H1 (cell line): Measurements from ENCODE around the gene WEE1. TPM values are rescaled to one million over a fixed set of nuclear protein-coding genes. Genes with fewer than 3 reads are reported as not detected.
"Not testable (repeated sequence)": the region's sequence is repeated elsewhere in the genome, so short reads cannot be mapped to it uniquely, and the experiment has no call there.

Experiments used
- CTCF ChIA-PET: fragments of 300-600 bp; sonication (Branson Sonifier 250); formaldehyde crosslinking; loops from one replicate; lab custom pipeline; 2021; ENCODE audit not compliant: partially characterized antibody; lab: Charles Lee
- POLR2A ChIA-PET: fragments of 300-600 bp; sonication (Branson Sonifier 250); formaldehyde crosslinking; loops from one replicate; lab custom pipeline; 2021; ENCODE audit warnings: inconsistent platforms; ENCODE audit not compliant: partially characterized antibody; lab: Charles Lee
- DNase-seq, 2 experiments: peaks; one replicate each; pipeline versions ENCODE4 v3.0.0 to v3.0.0-alpha.2; 2010 to 2022; ENCODE audit warnings: low spot score in 2 of 2, low read depth in 1 of 2, mixed read lengths in 1 of 2
- FAIRE-seq: peaks from 2 replicates; lab custom pipeline; 2011; peaks lifted over from hg19 to GRCh38; lab: Jason Lieb, UNC
- H2AFZ ChIP-seq: 2 replicates; pipeline ENCODE4 v1.8.1; 2012; ENCODE audit warnings: low read length, inconsistent platforms
- H2AK5ac ChIP-seq: 2 replicates; pipeline ENCODE4 v1.6.1; 2013; ENCODE audit warnings: low read depth, low read length
- H2BK120ac ChIP-seq: replicated peaks from 2 replicates; pipeline ENCODE3; 2013; ENCODE audit warnings: low read depth, low read length, inconsistent platforms
- H2BK12ac ChIP-seq: 2 replicates; pipeline ENCODE4 v1.6.1; 2013; ENCODE audit warnings: low read depth, low read length
- H2BK15ac ChIP-seq: 2 replicates; pipeline ENCODE4 v1.6.1; 2013; ENCODE audit warnings: low read length
- H2BK20ac ChIP-seq: 2 replicates; pipeline ENCODE4 v1.6.1; 2013; ENCODE audit warnings: low read length
- H2BK5ac ChIP-seq: 2 replicates; pipeline ENCODE4 v1.6.1; 2013; ENCODE audit warnings: low read depth, low read length
- H3K14ac ChIP-seq: 2 replicates; pipeline ENCODE4 v1.6.1; 2013; ENCODE audit warnings: inconsistent platforms; ENCODE audit not compliant: insufficient read length
- H3K18ac ChIP-seq: 2 replicates; pipeline ENCODE4 v1.6.1; 2013; ENCODE audit warnings: low read length; ENCODE audit errors: extremely low read depth
- H3K23ac ChIP-seq: 2 replicates; pipeline ENCODE4 v1.6.1; 2013; ENCODE audit warnings: inconsistent platforms; ENCODE audit not compliant: insufficient read length
- H3K23me2 ChIP-seq: 2 replicates; pipeline ENCODE4 v1.6.1; 2013; ENCODE audit warnings: low read depth, low read length
- H3K27ac ChIP-seq: 2 replicates; pipeline ENCODE4 v1.6.1; 2011; ENCODE audit warnings: low read depth, low read length, inconsistent platforms
- H3K27me3 ChIP-seq, 4 experiments: replicated peaks in 1 of 4; 1 replicate in 1 of 4; 2 replicates in 3 of 4; pipeline versions ENCODE4 v1.6.1 to v1.8.1; 2011 to 2013; ENCODE audit warnings: low read length in 3 of 4, mild to moderate bottlenecking in 3 of 4, inconsistent platforms in 2 of 4, mixed read lengths in 2 of 4, moderate library complexity in 1 of 4; ENCODE audit not compliant: control insufficient read depth in 3 of 4, insufficient read depth in 3 of 4; ENCODE audit errors: extremely low read depth in 1 of 4
- H3K36me3 ChIP-seq, 4 experiments: 2 replicates each; pipeline versions ENCODE4 v1.6.1 to v1.8.1; 2011 to 2013; ENCODE audit warnings: mild to moderate bottlenecking in 4 of 4, low read length in 3 of 4, moderate library complexity in 2 of 4, control low read depth in 1 of 4, inconsistent platforms in 1 of 4; ENCODE audit not compliant: insufficient read depth in 4 of 4, control insufficient read depth in 2 of 4
- H3K4ac ChIP-seq: replicated peaks from 2 replicates; pipeline ENCODE3; 2013; ENCODE audit warnings: low read length, low read depth, mixed read lengths, inconsistent platforms; ENCODE audit not compliant: insufficient read length
- H3K4me1 ChIP-seq, 4 experiments: replicated peaks in 1 of 4; 1 replicate in 1 of 4; 2 replicates in 3 of 4; pipeline versions ENCODE4 v1.6.1 to v1.8.1; 2011 to 2013; ENCODE audit warnings: low read length in 3 of 4, inconsistent platforms in 2 of 4, mixed read lengths in 1 of 4; ENCODE audit not compliant: insufficient read depth in 4 of 4, control insufficient read depth in 3 of 4
- H3K4me2 ChIP-seq, 2 experiments: 2 replicates each; pipeline versions ENCODE4 v1.6.1 to v1.8.1; 2011 to 2013; ENCODE audit warnings: low read depth in 2 of 2, low read length in 2 of 2, control low read depth in 1 of 2, inconsistent platforms in 1 of 2, mild to moderate bottlenecking in 1 of 2; ENCODE audit not compliant: insufficient read depth in 1 of 2
- H3K4me3 ChIP-seq, 4 experiments: fragments of 200-600, 300-600 bp in 1 of 4; sonication (generic), shearing (Covaris generic), sonication (Bioruptor Twin) in 1 of 4; 2 replicates each; pipeline versions ENCODE4 v1.5.1 to v1.8.1; 2011 to 2016; ENCODE audit warnings: low read length in 4 of 4, low read depth in 3 of 4, control low read depth in 2 of 4, inconsistent platforms in 2 of 4, mild to moderate bottlenecking in 2 of 4, mixed read lengths in 1 of 4, moderate library complexity in 1 of 4; ENCODE audit not compliant: insufficient read depth in 2 of 4; ENCODE audit errors: extremely low read depth in 1 of 4
- H3K56ac ChIP-seq: replicated peaks from 2 replicates; pipeline ENCODE3; 2013; ENCODE audit warnings: low read depth, mild to moderate bottlenecking, mixed read lengths, low read length, inconsistent platforms; ENCODE audit not compliant: insufficient read length
- H3K79me1 ChIP-seq: 2 replicates; pipeline ENCODE4 v1.6.1; 2013; ENCODE audit warnings: low read depth, low read length, control low read depth
- H3K79me2 ChIP-seq, 2 experiments: 2 replicates each; pipeline versions ENCODE4 v1.6.1 to v1.8.1; 2012 to 2013; ENCODE audit warnings: low read length in 2 of 2, mild to moderate bottlenecking in 2 of 2, inconsistent platforms in 1 of 2; ENCODE audit not compliant: insufficient read depth in 2 of 2, control insufficient read depth in 1 of 2
- H3K9ac ChIP-seq, 4 experiments: replicated peaks in 1 of 4; 1 replicate in 1 of 4; 2 replicates in 3 of 4; pipeline versions ENCODE4 v1.6.1 to v1.8.1; 2011 to 2013; ENCODE audit warnings: low read depth in 3 of 4, low read length in 3 of 4, control low read depth in 2 of 4, mild to moderate bottlenecking in 2 of 4, moderate library complexity in 2 of 4, inconsistent platforms in 1 of 4; ENCODE audit errors: extremely low read depth in 1 of 4
- H3K9me3 ChIP-seq, 2 experiments: 2 replicates each; pipeline versions ENCODE4 v1.6.1 to v1.8.1; 2012 to 2013; ENCODE audit warnings: mild to moderate bottlenecking in 2 of 2, moderate library complexity in 2 of 2, control low read depth in 1 of 2, inconsistent platforms in 1 of 2, low read depth in 1 of 2, low read length in 1 of 2, mixed read lengths in 1 of 2; ENCODE audit not compliant: insufficient read depth in 2 of 2
- H4K20me1 ChIP-seq, 2 experiments: replicated peaks in 1 of 2; 2 replicates each; pipeline versions ENCODE3 to v1.8.1; 2011 to 2013; ENCODE audit warnings: inconsistent platforms in 2 of 2, low read length in 2 of 2, mild to moderate bottlenecking in 1 of 2; ENCODE audit not compliant: insufficient read depth in 2 of 2, control insufficient read depth in 1 of 2
- H4K5ac ChIP-seq: 2 replicates; pipeline ENCODE4 v1.6.1; 2013; ENCODE audit warnings: low read length, low read depth, mixed read lengths, inconsistent platforms; ENCODE audit not compliant: insufficient read length
- H4K8ac ChIP-seq: 2 replicates; pipeline ENCODE4 v1.8.0; 2013; ENCODE audit warnings: mild to moderate bottlenecking, moderate library complexity, low read length, inconsistent platforms; ENCODE audit not compliant: insufficient read depth; ENCODE audit errors: extremely low read depth
- H4K91ac ChIP-seq: replicated peaks from 2 replicates; pipeline ENCODE3; 2013; ENCODE audit warnings: low read length, mixed read lengths, inconsistent platforms; ENCODE audit not compliant: insufficient read length
- EZH2 ChIP-seq: fragments of 200-600 bp; sonication (generic); IDR thresholded peaks from 2 replicates; pipeline ENCODE4 v1.7.1; 2012; ENCODE audit warnings: low read depth, mild to moderate bottlenecking, moderate library complexity, low read length, inconsistent platforms; ENCODE audit not compliant: severe bottlenecking
- JUND ChIP-seq: IDR thresholded peaks from 2 replicates; pipeline ENCODE4 v1.6.1; 2011; ENCODE audit warnings: mild to moderate bottlenecking, improper control_type of control experiment, low read length
- POLR2A ChIP-seq, 2 experiments: IDR thresholded peaks; 1 replicate in 1 of 2; 2 replicates in 1 of 2; pipeline ENCODE4 v1.6.1; 2011; ENCODE audit warnings: low read depth in 2 of 2, low read length in 2 of 2, mild to moderate bottlenecking in 2 of 2; ENCODE audit errors: control extremely low read depth in 1 of 2
- SAP30 ChIP-seq: fragments of 300-600 bp; sonication (generic); IDR thresholded peaks from 2 replicates; pipeline ENCODE4 v1.7.1; 2012; ENCODE audit warnings: low read length, moderate library complexity, mild to moderate bottlenecking, inconsistent platforms; ENCODE audit not compliant: insufficient read depth, insufficient replicate concordance
- SIRT6 ChIP-seq: IDR thresholded peaks from one replicate; pipeline ENCODE4 v1.7.1; 2012; ENCODE audit warnings: low read length, inconsistent platforms
- WGBS, 2 experiments: shearing (Covaris generic) in 1 of 2; methylation state at CpG; one replicate each; pipeline versions ENCODE4 v1.1.6 to v1.1.7; 2013 to 2015; ENCODE audit warnings: low lambda C conversion rate in 2 of 2, mixed read lengths in 2 of 2, inconsistent platforms in 1 of 2, low coverage in 1 of 2, missing lambda C conversion rate in 1 of 2; ENCODE audit not compliant: insufficient replicate concordance in 2 of 2, insufficient coverage in 1 of 2, insufficient read length in 1 of 2; ENCODE audit errors: extremely low coverage in 1 of 2, missing lambda C conversion rate in 1 of 2; 5-methylcytosine and 5-hydroxymethylcytosine counted together
- polyA plus RNA-seq, 7 experiments: library from polyadenylated mRNA; depleted of rRNA in 3 of 7; stranded (reverse) in 5 of 7; unstranded in 2 of 7; fragments of >200 nt in 5 of 7; fragments of 200-250 nt in 2 of 7; gene quantifications; 1 replicate in 5 of 7; 2 replicates in 1 of 7; 4 replicates in 1 of 7; pipeline versions ENCODE4 v1.2.1 to v1.2.3, GENCODE V29; 2011 to 2013; ENCODE audit warnings: missing spikeins in 2 of 7, mixed read lengths in 2 of 7
- total RNA-seq: library from RNA; stranded (reverse); fragmentation: NEBNext Ultra II Directional; extraction: Animal tissue kit (Norgen Biotek cat#: 25700); gene quantifications from 2 replicates; pipeline ENCODE4 v1.2.1, GENCODE V29; 2021

The WEE1 gene
- total and polyA plus RNA-seq, 2 of the 8 experiments (the other 6 are each of a cell fraction or from before 2014, with no cell fraction given): 40.8 to 120 TPM

DNA sequence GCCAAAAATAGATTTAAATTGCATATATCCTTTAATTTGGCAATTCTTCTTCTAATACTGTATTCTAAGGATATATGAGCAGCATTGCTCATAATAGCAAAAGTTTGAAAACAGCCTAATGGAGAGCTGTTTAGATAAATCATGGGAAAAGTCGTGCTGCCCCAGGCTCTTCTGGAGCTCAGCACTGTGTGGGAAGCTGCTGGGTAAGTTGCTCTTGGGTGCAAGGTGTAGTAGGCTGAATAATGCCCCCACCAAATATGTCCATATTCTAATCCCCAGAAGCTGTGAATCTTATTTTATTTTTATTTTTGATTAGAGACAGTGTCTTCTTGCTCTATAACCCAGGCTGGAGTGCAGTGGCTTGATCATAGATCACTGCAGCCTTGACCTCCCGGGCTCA is 34.9 kb upstream of the WEE1 start (continued):
- TF ChIP-seq POLR2A (IDR thresholded peaks at IDR 0.05; ENCODE audit: control extremely low read depth in 1 of 2, low read depth in 2 of 2, low read length in 2 of 2): no peak
- TF ChIP-seq EZH2: no peak
- TF ChIP-seq SIRT6: no peak
- no peak for TF ChIP-seq SAP30
- TF ChIP-seq JUND: no peak

DNA sequence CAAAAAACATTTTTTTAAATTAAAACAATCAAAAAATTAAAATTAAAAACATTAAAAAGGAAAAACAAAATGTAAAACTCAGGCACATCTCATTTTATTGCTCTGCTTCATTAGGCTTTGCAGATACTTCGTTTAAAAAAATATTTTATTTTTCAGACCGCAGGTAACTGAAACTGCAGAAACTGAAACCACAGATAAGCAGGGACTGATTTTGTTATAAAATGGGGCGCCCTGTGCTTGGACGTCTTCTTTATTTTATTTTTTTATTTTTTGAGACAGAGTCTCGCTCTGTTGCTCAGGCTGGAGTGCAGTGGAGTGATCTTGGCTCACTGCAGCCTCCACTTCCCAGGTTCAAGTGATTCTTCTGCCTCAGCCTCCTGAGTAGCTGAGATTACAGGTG is 24.3 kb upstream of the WEE1 start:
- H2AK5ac ChIP-seq, H3K4me2 ChIP-seq, H2BK120ac ChIP-seq, H3K4me1 ChIP-seq, DNase-seq, H2BK12ac ChIP-seq, H2BK15ac ChIP-seq, H3K27me3 ChIP-seq, FAIRE-seq, H3K27ac ChIP-seq, H3K23me2 ChIP-seq, H2BK20ac ChIP-seq, H4K91ac ChIP-seq, H3K4me3 ChIP-seq, H3K79me1 ChIP-seq, H2BK5ac ChIP-seq, H3K79me2 ChIP-seq, H4K8ac ChIP-seq, H3K18ac ChIP-seq, H2AFZ ChIP-seq, H3K36me3 ChIP-seq, H3K23ac ChIP-seq, H4K20me1 ChIP-seq, H4K5ac ChIP-seq, H3K4ac ChIP-seq, H3K14ac ChIP-seq, H3K9ac ChIP-seq, POLR2A ChIA-PET, H3K56ac ChIP-seq: not testable (repeated sequence)
- CTCF ChIA-PET: interaction anchor here (2.7 kb wide), 2 partner anchors 11 to 14 kb away, joined by 9 to 15 read pairs; no protein-coding TSS in a partner anchor
- 91% methylated on average over 5 of the region's 5 CpGs; no CpG with 5 or more reads in 1 of the 2 experiments for WGBS, 2 experiments
- H3K9me3 ChIP-seq: peaks cover 7 to 12% of the 10 kb centered on the region in 2 experiments
